Subcutaneous abdominal adipose tissue (tissue), 5 donors: Measurements from ENCODE around the gene CYP27A1.
"Not testable (repeated sequence)": the region's sequence is repeated elsewhere in the genome, so short reads cannot be mapped to it uniquely, and the experiment has no call there.

Experiments
- H3K27ac ChIP-seq: one replicate; pipeline ENCODE4 v1.7.0; 2013; ENCODE audit warnings: low read depth, mild to moderate bottlenecking, inconsistent platforms, low read length, moderate library complexity
- H3K27me3 ChIP-seq, 5 donors: one replicate each; pipeline ENCODE4 v1.7.0; 2013; ENCODE audit warnings: low read length in 5 of 5, inconsistent platforms in 1 of 5; ENCODE audit not compliant: control insufficient read depth in 5 of 5, insufficient read depth in 4 of 5
- H3K36me3 ChIP-seq, 5 donors: one replicate each; pipeline ENCODE4 v1.7.0; 2013; ENCODE audit warnings: low read length in 5 of 5; ENCODE audit not compliant: control insufficient read depth in 5 of 5, insufficient read depth in 5 of 5
- H3K4me1 ChIP-seq, 5 donors: one replicate each; pipeline ENCODE4 v1.7.0; 2013; ENCODE audit warnings: low read length in 5 of 5, mild to moderate bottlenecking in 3 of 5, moderate library complexity in 1 of 5; ENCODE audit not compliant: control insufficient read depth in 5 of 5, insufficient read depth in 5 of 5
- H3K4me3 ChIP-seq, 5 donors: one replicate each; pipeline ENCODE4 v1.7.0; 2013; ENCODE audit warnings: low read length in 5 of 5, low read depth in 1 of 5
- H3K9ac ChIP-seq, 5 donors: one replicate each; pipeline ENCODE4 v1.7.0; 2013; ENCODE audit warnings: low read length in 5 of 5, mild to moderate bottlenecking in 4 of 5, moderate library complexity in 3 of 5
- H3K9me3 ChIP-seq, 5 donors: one replicate each; pipeline ENCODE4 v1.7.0; 2013; ENCODE audit warnings: low read length in 5 of 5; ENCODE audit not compliant: control insufficient read depth in 5 of 5
- donor health status: healthy.
- donor health status: healthy.
- donor health status: healthy.
- donor health status: healthy.
- donor health status: healthy.

The CYP27A1 gene

DNA sequence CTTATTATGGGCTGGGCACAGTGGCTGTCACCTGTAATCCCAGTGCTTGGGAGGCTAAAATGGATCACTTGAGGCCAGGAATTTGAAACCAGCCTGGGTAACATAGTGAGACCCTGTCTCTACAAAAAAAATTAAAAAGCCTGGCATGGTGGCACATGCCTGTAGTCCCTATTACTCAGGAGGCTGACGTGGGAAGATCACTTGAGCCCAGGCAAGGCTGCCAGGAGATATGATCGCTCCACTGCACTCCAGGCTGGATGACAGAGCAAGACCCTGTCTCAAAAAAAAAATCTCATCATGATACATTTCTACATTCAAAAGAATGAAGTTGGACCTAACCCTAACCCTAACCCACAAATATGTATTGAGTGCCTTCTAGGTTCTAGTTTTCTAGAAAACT is 20.2 kb upstream of the CYP27A1 start:
- no peak overlapping the region for H3K27ac ChIP-seq
- H3K9ac ChIP-seq, result no peak overlapping the region
- H3K4me3 ChIP-seq, result no peak overlapping the region
- H3K4me1 ChIP-seq, result no peaks in the 10 kb centered on the region
- H3K9me3 ChIP-seq, result no peaks in the 10 kb centered on the region
- no peaks in the 10 kb centered on the region for H3K27me3 ChIP-seq
- peaks cover 0 to 3% (median 0%) of the 10 kb centered on the region in 5 donors for H3K36me3 ChIP-seq

DNA sequence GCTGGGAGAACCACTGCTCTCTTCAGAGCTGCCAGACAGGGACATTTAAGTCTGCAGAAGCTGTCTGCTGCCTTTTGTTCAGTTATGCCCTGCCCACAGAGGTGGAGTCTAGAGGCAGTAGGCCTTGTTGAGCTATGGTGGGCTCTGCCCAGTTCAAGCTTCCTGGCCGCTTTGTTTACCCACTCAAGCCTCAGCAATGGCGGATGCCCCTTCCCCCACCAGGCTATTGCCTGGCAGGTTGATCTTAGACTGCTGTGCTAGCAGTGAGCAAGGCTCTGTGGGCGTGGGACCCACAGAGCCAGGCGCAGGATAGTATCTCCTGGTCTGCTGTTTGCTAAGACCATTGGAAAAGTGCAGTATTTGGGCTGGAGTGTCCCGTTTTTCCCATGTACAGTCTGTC is 9.2 kb upstream of the CYP27A1 start:
- H3K4me1 ChIP-seq, H3K36me3 ChIP-seq, H3K27me3 ChIP-seq, H3K9me3 ChIP-seq, H3K9ac ChIP-seq, H3K27ac ChIP-seq, H3K4me3 ChIP-seq: not testable (repeated sequence)

DNA sequence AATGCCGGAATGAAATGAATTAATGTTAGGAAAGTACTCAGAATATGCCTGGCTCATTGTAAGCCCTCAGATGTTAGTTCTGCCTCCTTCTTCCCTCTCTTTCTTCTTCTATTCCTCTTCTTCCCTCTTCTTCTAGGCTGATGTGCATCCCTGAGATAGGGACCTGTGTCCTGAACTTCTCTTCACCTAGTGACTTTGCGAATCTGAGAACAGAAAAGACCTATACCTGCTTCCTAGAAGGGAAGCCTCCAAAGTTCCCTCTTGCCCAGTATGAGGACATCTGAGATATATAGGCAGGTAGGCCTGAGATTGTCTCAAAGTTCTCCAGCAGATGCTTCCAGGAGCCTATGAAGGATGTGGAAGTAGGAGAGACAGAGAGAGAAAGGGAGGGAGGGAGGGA is 8.1 kb upstream of the CYP27A1 start:
- Histone ChIP-seq H3K27me3 (no peaks in the 10 kb centered on the region), H3K9me3 (no peaks in the 10 kb centered on the region), H3K4me3 (no peak overlapping the region), H3K36me3 (no peaks in the 10 kb centered on the region), H3K9ac (no peak overlapping the region), H3K27ac (no peak overlapping the region), H3K4me1 (no peaks in the 10 kb centered on the region)

DNA sequence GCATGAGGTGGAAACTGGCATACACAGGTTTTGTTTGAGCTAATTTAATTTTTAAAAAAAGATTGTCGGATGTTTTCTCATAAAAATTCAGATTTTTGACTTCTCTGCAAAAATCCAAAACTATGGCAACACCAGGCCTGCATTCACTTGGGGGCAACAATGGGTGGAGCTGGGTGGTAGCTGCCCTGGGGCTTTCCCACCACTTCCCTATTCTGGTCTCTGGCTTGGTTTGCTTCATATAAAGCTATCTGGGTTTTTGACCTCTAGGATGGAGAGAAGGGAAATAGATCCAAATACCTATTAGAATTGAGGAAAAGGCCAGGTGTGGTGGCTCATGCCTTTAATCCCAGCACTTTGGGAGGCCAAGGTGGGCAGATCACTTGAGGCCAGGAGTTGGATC is 5.5 kb upstream of the CYP27A1 start:
- H3K4me3 ChIP-seq, result no peak overlapping the region
- no peaks in the 10 kb centered on the region for H3K27me3 ChIP-seq
- H3K36me3 ChIP-seq, result no peaks in the 10 kb centered on the region
- no peak overlapping the region for H3K9ac ChIP-seq
- H3K9me3 ChIP-seq, result no peaks in the 10 kb centered on the region
- H3K27ac ChIP-seq, result no peak overlapping the region
- peaks cover 0 to 9% (median 6%) of the 10 kb centered on the region in 5 donors for H3K4me1 ChIP-seq

DNA sequence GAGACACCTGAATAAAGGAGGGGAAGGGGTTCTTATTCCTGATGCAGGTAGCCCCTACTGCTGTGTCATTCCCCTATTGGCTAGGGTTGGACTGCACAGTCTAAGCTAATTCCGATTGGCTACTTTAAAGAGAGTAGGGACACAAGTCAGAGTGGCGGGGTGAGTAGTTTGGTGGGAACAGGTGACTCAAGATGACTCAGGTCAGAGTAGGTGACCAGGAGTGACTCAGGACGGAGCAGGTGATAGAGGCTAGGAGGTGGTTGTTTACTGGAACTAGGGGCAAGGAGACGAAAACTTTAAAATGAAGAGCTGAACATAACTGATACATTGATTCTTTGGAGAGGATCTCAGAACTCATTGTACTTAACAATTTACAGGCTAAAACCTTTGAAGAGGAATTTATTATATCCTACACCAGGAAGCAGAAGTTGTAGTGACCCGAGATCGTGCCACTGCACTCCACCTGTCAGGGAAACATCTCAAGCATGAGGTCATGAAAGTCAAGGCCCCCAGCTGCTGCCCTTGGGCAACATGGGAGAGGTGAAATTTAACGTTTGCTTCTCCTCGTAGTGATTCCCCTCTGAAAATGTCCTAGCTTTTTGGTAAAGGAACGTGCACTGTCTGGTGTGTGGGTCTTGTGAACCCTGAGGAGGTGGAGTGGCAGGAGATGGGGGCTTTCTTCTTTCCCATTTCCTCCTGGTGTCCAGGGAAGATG is 4.5 kb upstream of the CYP27A1 start:
- Histone ChIP-seq H3K9me3 (no peaks in the 10 kb centered on the region), H3K36me3 (no peaks in the 10 kb centered on the region), H3K27me3 (no peaks in the 10 kb centered on the region), H3K4me1 (peaks cover 0 to 17% (median 12%) of the 10 kb centered on the region in 5 donors), H3K4me3 (no peak overlapping the region), H3K27ac (no peak overlapping the region), H3K9ac (no peak overlapping the region)

DNA sequence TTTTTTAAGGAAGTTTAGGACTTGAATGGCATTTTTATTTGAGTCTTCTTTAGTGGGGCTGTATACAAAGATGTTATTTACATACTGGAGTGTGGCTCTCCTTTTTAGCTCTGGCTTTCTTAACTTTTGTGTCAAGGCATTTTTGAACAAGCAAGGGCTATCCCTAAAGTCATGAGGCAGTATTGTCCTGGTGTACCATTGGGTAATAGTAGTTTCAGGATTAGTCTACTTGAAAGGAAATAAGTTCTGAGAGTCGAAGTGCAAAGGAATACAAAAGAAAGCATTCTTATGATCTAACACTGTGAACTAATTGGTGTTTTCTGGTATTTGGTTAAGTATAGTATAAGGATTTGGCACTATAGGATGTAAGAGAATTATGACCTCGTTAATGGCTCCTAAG is 1.9 kb upstream of the CYP27A1 start:
- Histone ChIP-seq H3K36me3 (no peaks in the 10 kb centered on the region), H3K4me3 (no peak overlapping the region), H3K9ac (no peak overlapping the region), H3K27me3 (no peaks in the 10 kb centered on the region), H3K4me1 (peaks cover 0 to 31% (median 19%) of the 10 kb centered on the region in 5 donors), H3K9me3 (no peaks in the 10 kb centered on the region), H3K27ac (no peak overlapping the region)

DNA sequence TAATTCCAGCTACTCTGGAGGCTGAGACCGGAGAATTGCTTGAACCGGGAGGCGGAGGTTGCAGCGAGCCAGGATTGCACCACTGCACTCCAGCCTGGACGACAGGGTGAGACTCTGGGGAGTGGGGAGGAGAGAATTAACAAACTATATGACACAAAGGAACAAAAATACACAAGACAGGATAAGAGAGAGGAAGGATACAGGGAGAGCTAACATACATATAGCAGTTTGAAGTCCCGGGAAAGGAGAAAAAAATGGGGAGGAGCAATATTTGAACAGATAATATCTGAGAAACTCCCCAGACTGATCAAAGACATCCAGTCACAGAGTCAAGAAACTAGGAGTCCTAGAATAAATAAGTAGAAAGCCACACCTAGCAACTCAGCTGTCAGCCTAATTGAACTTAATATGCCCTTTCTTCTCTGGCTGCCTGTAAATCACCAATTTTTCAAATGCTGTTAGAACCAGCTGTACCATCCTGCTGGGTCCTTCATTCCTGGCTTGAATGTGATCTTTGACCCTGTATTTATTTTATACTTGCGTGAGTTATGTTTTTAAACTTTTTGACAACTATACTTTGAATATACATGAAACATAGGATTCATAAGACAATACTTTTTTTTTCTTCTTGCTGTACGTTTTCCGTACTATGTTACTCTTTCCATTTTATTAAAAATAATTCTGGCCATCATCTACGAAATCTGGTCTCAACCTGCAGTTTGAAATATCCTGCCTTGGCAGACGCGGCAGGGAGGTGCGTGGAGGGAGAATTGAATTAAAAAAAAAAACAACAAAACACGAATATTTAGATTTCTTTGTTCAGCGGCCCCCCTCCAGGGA is 876 bp upstream of the CYP27A1 start:
- peak overlapping the region; percentile 69 to 92 (median 84) for H3K4me3 ChIP-seq
- H3K9me3 ChIP-seq, result no peaks in the 10 kb centered on the region

DNA sequence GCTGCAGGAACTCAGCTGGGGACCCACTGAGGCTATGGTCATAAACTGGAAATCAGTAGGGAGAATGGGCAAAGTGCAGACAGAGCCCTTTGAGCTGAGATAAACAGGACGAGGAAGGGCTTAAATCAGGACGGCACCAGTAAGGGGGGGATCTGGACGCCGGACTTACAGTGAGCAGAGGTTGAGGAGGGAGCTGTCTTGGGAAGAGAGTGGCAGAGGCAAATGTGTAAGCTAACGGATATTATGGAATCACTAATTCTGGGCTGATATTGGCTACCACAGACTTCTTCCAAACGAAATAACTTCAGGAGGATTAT is 539 bp downstream of the CYP27A1 start:
- Histone ChIP-seq H3K9me3 (no peaks in the 10 kb centered on the region), H3K27ac (peak overlapping the region; percentile 13), H3K4me1 (peaks cover 0 to 31% (median 19%) of the 10 kb centered on the region in 5 donors), H3K9ac (peak overlapping the region; percentile 43 to 83 (median 66)), H3K4me3 (peak overlapping the region; percentile 76 to 92 (median 85)), H3K27me3 (no peaks in the 10 kb centered on the region), H3K36me3 (no peaks in the 10 kb centered on the region)

More for the DNA sequence above, 876 bp upstream of the CYP27A1 start:
- H3K4me1 ChIP-seq, result peaks cover 0 to 31% (median 19%) of the 10 kb centered on the region in 5 donors
- no peaks in the 10 kb centered on the region for H3K36me3 ChIP-seq
- H3K27me3 ChIP-seq, result no peaks in the 10 kb centered on the region
- peak overlapping the region; percentile 62 to 83 (median 66) for H3K9ac ChIP-seq
- peak overlapping the region; percentile 13 for H3K27ac ChIP-seq

DNA sequence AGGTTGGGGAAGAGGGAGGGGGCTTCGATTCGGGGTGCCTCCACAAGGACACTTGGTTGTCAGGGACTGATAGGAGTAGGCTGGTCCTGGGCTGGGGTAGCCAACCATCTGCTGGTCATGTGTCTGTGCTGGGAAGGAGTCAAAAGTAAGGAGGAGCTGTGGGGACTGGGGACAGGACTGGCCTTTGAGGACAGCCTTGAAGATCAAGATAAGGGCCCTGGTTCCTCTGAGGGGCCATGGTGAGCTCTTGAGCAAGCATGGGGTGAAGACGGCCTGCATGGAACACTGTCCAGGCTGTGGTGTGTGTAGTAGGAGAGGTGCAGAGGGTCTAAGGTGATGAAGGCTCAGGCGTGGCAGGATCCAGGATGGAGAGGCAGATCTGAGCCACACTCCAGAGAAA is 1.7 kb downstream of the CYP27A1 start:
- no peak overlapping the region for H3K9ac ChIP-seq
- no peaks in the 10 kb centered on the region for H3K9me3 ChIP-seq
- no peak overlapping the region for H3K27ac ChIP-seq
- H3K27me3 ChIP-seq, result no peaks in the 10 kb centered on the region
- H3K4me1 ChIP-seq, result peaks cover 0 to 31% (median 19%) of the 10 kb centered on the region in 5 donors
- peak overlapping the region in 3 of 5 donors; percentile 28 to 42 (median 32) for H3K4me3 ChIP-seq
- no peaks in the 10 kb centered on the region for H3K36me3 ChIP-seq

DNA sequence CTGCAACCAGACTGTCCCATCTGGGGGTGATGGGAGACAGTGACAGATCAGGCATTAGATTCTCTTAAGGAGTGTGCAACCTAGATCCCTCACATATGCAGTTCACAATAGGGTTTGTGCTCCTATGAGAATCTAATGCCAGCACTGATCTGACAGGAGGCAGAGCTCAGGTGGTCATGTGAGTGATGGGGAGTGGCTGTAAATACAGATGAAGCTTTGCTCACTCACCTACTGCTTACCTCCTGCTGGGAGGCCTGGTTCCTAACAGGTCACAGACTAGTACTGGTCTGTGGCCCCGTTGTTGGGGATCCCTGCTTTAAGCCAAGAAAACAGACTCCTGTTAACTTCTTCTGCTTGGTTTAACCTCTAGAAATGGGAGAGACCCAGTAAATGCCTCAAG is 3.2 kb downstream of the CYP27A1 start:
- H3K9ac ChIP-seq, result no peak overlapping the region
- H3K27me3 ChIP-seq, result no peaks in the 10 kb centered on the region
- H3K9me3 ChIP-seq, result no peaks in the 10 kb centered on the region
- peaks cover 0 to 31% (median 19%) of the 10 kb centered on the region in 5 donors for H3K4me1 ChIP-seq
- no peaks in the 10 kb centered on the region for H3K36me3 ChIP-seq
- H3K4me3 ChIP-seq, result no peak overlapping the region
- no peak overlapping the region for H3K27ac ChIP-seq
